GM19468 (cell line): ENCODE measurements around the gene IDS.
"Not testable (repeated sequence)": the region's sequence is repeated elsewhere in the genome, so short reads cannot be mapped to it uniquely, and the experiment has no call there.

Experiments used
- ATAC-seq: cut with Tn5 transposase; IDR thresholded peaks from one replicate; pipeline ENCODE4 v1.9.1; 2021; ENCODE audit warnings: mild to moderate bottlenecking, moderate library complexity, moderate number of reproducible peaks; ENCODE audit not compliant: unreplicated experiment; ENCODE audit errors: extremely low read depth

IDS gene

GRCh38 chrX:149504915-149505651 is at the start of gene IDS:
TSS of gene IDS (minus strand) at chrX:149505306. CDS start at chrX:149505137, 169 bp downstream.
- ATAC-seq, result peak; percentile 73

GRCh38 chrX:149551939-149552248 is 46.8 kb upstream of the IDS start:
- not testable (repeated sequence) for ATAC-seq

GRCh38 chrX:149551245-149551938 is 46.3 kb upstream of the IDS start:
- ATAC-seq, result not testable (repeated sequence)

GRCh38 chrX:149550454-149550853 is 45.3 kb upstream of the IDS start:
- not testable (repeated sequence) for ATAC-seq

GRCh38 chrX:149549701-149550100 is 44.6 kb upstream of the IDS start, which contains the start of gene HSFX3:
TSS of gene HSFX3 (minus strand) at chrX:149549924. CDS start at chrX:149549852, 72 bp downstream.
- not testable (repeated sequence) for ATAC-seq

- ATAC-seq, result not testable (repeated sequence)
Observed at GRCh38 chrX:149547782-149548181, 42.7 kb upstream of the IDS start.

GRCh38 chrX:149546962-149547361 is 41.9 kb upstream of the IDS start:
- ATAC-seq, result not testable (repeated sequence)

GRCh38 chrX:149545545-149546543 is 40.7 kb upstream of the IDS start:
- not testable (repeated sequence) for ATAC-seq

GRCh38 chrX:149541521-149542047 is 36.5 kb upstream of the IDS start:
- ATAC-seq, result no peak

GRCh38 chrX:149540621-149541520 is 35.8 kb upstream of the IDS start, which contains the start of gene EOLA1:
TSS of gene EOLA1 (plus strand) at chrX:149541012. CDS start at chrX:149545631, 4,619 bp downstream.
- peak; percentile 82 for ATAC-seq

- no peak for ATAC-seq
Observed at GRCh38 chrX:149540131-149540620, 35.1 kb upstream of the IDS start.

GRCh38 chrX:149539283-149540130 is 34.4 kb upstream of the IDS start:
- ATAC-seq, result peak; percentile 12

- not testable (repeated sequence) for ATAC-seq
Observed at GRCh38 chrX:149537474-149537873, 32.4 kb upstream of the IDS start.

- not testable (repeated sequence) for ATAC-seq
Observed at GRCh38 chrX:149534926-149535602, 30.0 kb upstream of the IDS start.

GRCh38 chrX:149533999-149534398 is 28.9 kb upstream of the IDS start:
- not testable (repeated sequence) for ATAC-seq

GRCh38 chrX:149532868-149533267 is 27.8 kb upstream of the IDS start:
- ATAC-seq, result not testable (repeated sequence)

- ATAC-seq, result peak; percentile 29
Observed at GRCh38 chrX:149531599-149531998, 26.5 kb upstream of the IDS start.
